IMR-90 (cell line): ENCODE measurements around the gene POU2AF2. TPM values are rescaled to one million over a fixed set of nuclear protein-coding genes. Genes with fewer than 3 reads are reported as not detected.

ENCODE experiments used
- ATAC-seq: fragments of 200-7000 bp; cut with Tn5 transposase; 2 replicates; pipeline ENCODE4 v1.9.1; 2020; ENCODE audit warnings: low read depth, mild to moderate bottlenecking, moderate library complexity
- BruUV-seq: library from RNA; stranded (reverse); fragments of 400-500 nt; replicated peaks from 2 replicates; lab custom pipeline; 2021; lab: Mats Ljungman, UMichigan
- CTCF ChIA-PET: fragments of 300-600 bp; formaldehyde crosslinking; extraction: SDS; loops from one replicate; lab custom pipeline; 2021; ENCODE audit warnings: antibody characterized with exemption; lab: Yijun Ruan, JAX
- POLR2A ChIA-PET: fragments of 300-600 bp; sonication (Branson Sonifier 250); formaldehyde crosslinking; loops from one replicate; lab custom pipeline; 2022; ENCODE audit warnings: antibody characterized with exemption; ENCODE audit not compliant: unreplicated experiment; lab: Charles Lee
- DNase-seq: peaks from one replicate; pipeline ENCODE4 v3.0.0; 2013
- H2AFZ ChIP-seq: replicated peaks from 2 replicates; pipeline ENCODE3; 2013; ENCODE audit warnings: low read length, mild to moderate bottlenecking; ENCODE audit not compliant: poor library complexity
- H2AK5ac ChIP-seq: 2 replicates; pipeline ENCODE4 v1.6.1; 2013; ENCODE audit warnings: low read depth, low read length, inconsistent platforms
- H2AK9ac ChIP-seq: replicated peaks from 2 replicates; pipeline ENCODE3; 2013; ENCODE audit warnings: mild to moderate bottlenecking, low read depth, low read length, moderate library complexity; ENCODE audit not compliant: poor library complexity
- H2BK120ac ChIP-seq: 2 replicates; pipeline ENCODE4 v1.6.1; 2013; ENCODE audit warnings: low read depth, low read length, inconsistent platforms
- H2BK15ac ChIP-seq: 3 replicates; pipeline ENCODE4 v1.6.1; 2013; ENCODE audit warnings: low read depth, low read length, inconsistent platforms
- H2BK20ac ChIP-seq: 2 replicates; pipeline ENCODE4 v1.6.1; 2013; ENCODE audit warnings: low read depth, mild to moderate bottlenecking, inconsistent platforms, low read length, moderate library complexity
- H2BK5ac ChIP-seq: 2 replicates; pipeline ENCODE4 v1.6.1; 2013; ENCODE audit warnings: mild to moderate bottlenecking, low read depth, low read length, inconsistent platforms; ENCODE audit not compliant: poor library complexity, severe bottlenecking
- H3K14ac ChIP-seq: replicated peaks from 2 replicates; pipeline ENCODE4 v1.6.1; 2013; ENCODE audit warnings: low read depth, low read length, inconsistent platforms
- H3K18ac ChIP-seq: 2 replicates; pipeline ENCODE4 v1.6.1; 2013; ENCODE audit warnings: low read depth, low read length, control low read depth
- H3K23ac ChIP-seq: 2 replicates; pipeline ENCODE4 v1.6.1; 2013; ENCODE audit warnings: low read depth, low read length, inconsistent platforms
- H3K27ac ChIP-seq: 2 replicates; pipeline ENCODE4 v1.5.1; 2013; ENCODE audit warnings: mild to moderate bottlenecking, control low read depth, low read length; ENCODE audit not compliant: insufficient read depth
- H3K27me3 ChIP-seq: 2 replicates; pipeline ENCODE4 v1.6.1; 2013; ENCODE audit warnings: low read length; ENCODE audit not compliant: control insufficient read depth, insufficient read depth
- H3K36me3 ChIP-seq: 2 replicates; pipeline ENCODE4 v1.6.1; 2013; ENCODE audit warnings: low read length, mixed read lengths; ENCODE audit not compliant: control insufficient read depth, insufficient read depth
- H3K4ac ChIP-seq: 2 replicates; pipeline ENCODE4 v1.6.1; 2013; ENCODE audit warnings: low read depth, low read length, inconsistent platforms
- H3K4me1 ChIP-seq: 2 replicates; pipeline ENCODE4 v1.6.1; 2013; ENCODE audit warnings: low read length, mixed read lengths; ENCODE audit not compliant: control insufficient read depth, insufficient read depth
- H3K4me2 ChIP-seq: 2 replicates; pipeline ENCODE4 v1.6.1; 2013; ENCODE audit warnings: low read depth, mild to moderate bottlenecking, control low read depth, low read length, moderate library complexity
- H3K4me3 ChIP-seq: 2 replicates; pipeline ENCODE4 v1.5.1; 2013; ENCODE audit warnings: low read depth, mild to moderate bottlenecking, control low read depth, low read length, moderate library complexity; ENCODE audit not compliant: insufficient read depth
- H3K56ac ChIP-seq: 2 replicates; pipeline ENCODE4 v1.6.1; 2013; ENCODE audit warnings: low read length, inconsistent platforms; ENCODE audit not compliant: insufficient read depth; ENCODE audit errors: extremely low read depth
- H3K79me1 ChIP-seq, 2 experiments: 2 replicates each; pipeline ENCODE4 v1.6.1; 2013; ENCODE audit warnings: low read length in 2 of 2, inconsistent platforms in 1 of 2, low read depth in 1 of 2
- H3K9ac ChIP-seq: 2 replicates; pipeline ENCODE4 v1.6.1; 2013; ENCODE audit warnings: low read depth, low read length, control low read depth
- H3K9me1 ChIP-seq: 2 replicates; pipeline ENCODE4 v1.6.1; 2013; ENCODE audit warnings: low read length, inconsistent platforms; ENCODE audit not compliant: insufficient read depth
- H3K9me3 ChIP-seq: 2 replicates; pipeline ENCODE4 v1.6.1; 2013; ENCODE audit warnings: low read length; ENCODE audit not compliant: control insufficient read depth, insufficient read depth
- H4K20me1 ChIP-seq: 2 replicates; pipeline ENCODE4 v1.6.1; 2013; ENCODE audit warnings: low read length, inconsistent platforms; ENCODE audit not compliant: insufficient read depth
- H4K5ac ChIP-seq: 2 replicates; pipeline ENCODE4 v1.6.1; 2013; ENCODE audit warnings: mild to moderate bottlenecking, low read depth, low read length, control low read depth
- H4K8ac ChIP-seq, 2 experiments: 2 replicates each; pipeline ENCODE4 v1.6.1; 2013; ENCODE audit warnings: low read depth in 2 of 2, low read length in 2 of 2, control low read depth in 1 of 2, inconsistent platforms in 1 of 2
- H4K91ac ChIP-seq: 2 replicates; pipeline ENCODE4 v1.6.1; 2013; ENCODE audit warnings: low read depth, low read length, inconsistent platforms; ENCODE audit not compliant: insufficient read depth
- FOS ChIP-seq: fragments of 150-350 bp; IDR thresholded peaks from 2 replicates; pipeline ENCODE4 v1.6.1; 2016; ENCODE audit warnings: low read depth, low read length
- MAZ ChIP-seq: IDR thresholded peaks from 2 replicates; pipeline ENCODE4 v1.6.1; 2012; ENCODE audit warnings: low read depth, mild to moderate bottlenecking, low read length, improper control_type of control experiment, moderate library complexity, borderline replicate concordance
- MXI1 ChIP-seq: IDR thresholded peaks from 2 replicates; pipeline ENCODE4 v1.6.1; 2012; ENCODE audit warnings: low read depth, mild to moderate bottlenecking, low read length, moderate library complexity, borderline replicate concordance
- RAD21 ChIP-seq: IDR thresholded peaks from 2 replicates; pipeline ENCODE4 v1.6.1; 2012; ENCODE audit warnings: low read length, improper control_type of control experiment
- WGBS, 2 experiments: methylation state at CpG; one replicate each; pipeline versions ENCODE4 v1.1.5 to v1.1.7; 2013; ENCODE audit warnings: missing lambda C conversion rate in 2 of 2; ENCODE audit not compliant: insufficient read length in 1 of 2; ENCODE audit errors: extremely low coverage in 2 of 2; 5-methylcytosine and 5-hydroxymethylcytosine counted together
- dilution Hi-C: fragments of 300-500 bp; cut with HindIII; formaldehyde crosslinking; loops from one replicate; pipeline ENCODE4 v1.14.3; 2018; ENCODE audit warnings: low sequenced_read_pairs; ENCODE audit not compliant: unreplicated experiment
- in situ Hi-C: fragments of 300-500 bp; cut with MboI; formaldehyde crosslinking; loops from 3 replicates; pipeline ENCODE4 v1.14.3; 2019; ENCODE audit warnings: low sequenced_read_pairs, inconsistent platforms, mixed read lengths
- intact Hi-C: fragments of 100-400 bp; cut with micrococcal nuclease; formaldehyde crosslinking; loops from 2 replicates; pipeline ENCODE4 v1.10.0; 2022
- polyA plus RNA-seq, 3 experiments: library from polyadenylated mRNA; depleted of rRNA; stranded (reverse); fragments of >200 nt; gene quantifications; 2 replicates each; pipeline ENCODE4 v1.2.3, GENCODE V29; 2012; ENCODE audit warnings: low replicate concordance in 1 of 3
- total RNA-seq: library from RNA; depleted of rRNA; stranded (reverse); fragments of >200 nt; gene quantifications from 2 replicates; pipeline ENCODE4 v1.2.3, GENCODE V29; 2012

Gene POU2AF2
- total and polyA plus RNA-seq, 2 of the 4 experiments (the other 2 are of a cell fraction): not detected

DNA sequence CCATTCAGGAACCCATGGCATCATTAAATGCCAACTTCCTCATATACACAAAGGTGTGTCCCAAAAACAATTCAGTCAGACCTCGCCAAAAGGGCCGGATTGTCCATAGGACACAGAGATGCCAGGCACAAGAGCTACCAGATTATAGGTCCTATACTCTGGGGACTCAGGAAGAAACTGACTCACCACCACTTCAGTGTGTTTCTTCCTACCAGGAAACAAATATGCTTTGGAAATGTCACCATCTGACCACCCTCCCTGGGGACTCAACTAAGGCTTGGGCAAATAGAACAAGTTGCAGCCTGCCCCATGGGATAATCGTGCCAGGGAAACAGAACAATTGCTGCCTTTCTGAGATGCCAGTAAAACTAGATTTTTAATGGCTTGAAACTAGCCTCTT, 64.6 kb downstream of the POU2AF2 start:
- in situ Hi-C loops: no loop called here
- dilution Hi-C loops: no loop called here
- POLR2A ChIA-PET: no interaction called here
- no peak overlapping the region for H2BK15ac ChIP-seq
- H3K9me3 ChIP-seq: no peaks in the 10 kb centered on the region; the same call in 1 of the 2 replicates
- no peak for TF ChIP-seq RAD21
- TF ChIP-seq MXI1: no peak
- TF ChIP-seq FOS: no peak
- no peak for TF ChIP-seq MAZ
- no peaks in the 10 kb centered on the region for H3K36me3 ChIP-seq
- H4K91ac ChIP-seq: no peak overlapping the region
- H2AK9ac ChIP-seq: no peak overlapping the region
- BruUV-seq: no TSS peak
- no peak overlapping the region for H3K4me2 ChIP-seq
- H3K4ac ChIP-seq: no peak overlapping the region
- no peak overlapping the region for H4K8ac ChIP-seq
- H3K18ac ChIP-seq: no peak overlapping the region
- H3K27me3 ChIP-seq: peaks cover 52% of the 10 kb centered on the region
- no CpG with 5 or more reads among the region's 3 CpGs for WGBS, 2 experiments
- no peak overlapping the region for H2BK5ac ChIP-seq
- no peaks in the 10 kb centered on the region for H4K20me1 ChIP-seq
- ATAC-seq (no peak), DNase-seq (no peak)
- intact Hi-C loops: no loop called here
- H3K4me3 ChIP-seq: no peak overlapping the region
- H3K9ac ChIP-seq: no peak overlapping the region
- no peak overlapping the region for H2BK20ac ChIP-seq
- no peak overlapping the region for H3K56ac ChIP-seq
- H2AK5ac ChIP-seq: no peak overlapping the region
- no peaks in the 10 kb centered on the region for H3K9me1 ChIP-seq
- no peak overlapping the region for H3K23ac ChIP-seq
- no peak overlapping the region for H2AFZ ChIP-seq
- no peaks in the 10 kb centered on the region for H3K79me1 ChIP-seq
- CTCF ChIA-PET: no interaction called here
- H2BK120ac ChIP-seq: no peak overlapping the region
- no peak overlapping the region for H3K14ac ChIP-seq
- H3K27ac ChIP-seq: no peak overlapping the region
- 0 out of 2 replicates have a peak, but pooled peaks cover 1% of the 10 kb centered on the region for H3K4me1 ChIP-seq
- no peak overlapping the region for H4K5ac ChIP-seq
